ENCODE measurements around the gene SLC46A3.
"Not testable (repeated sequence)": the region's sequence is repeated elsewhere in the genome, so short reads cannot be mapped to it uniquely, and the experiment has no call there.

Gene SLC46A3, protein sequence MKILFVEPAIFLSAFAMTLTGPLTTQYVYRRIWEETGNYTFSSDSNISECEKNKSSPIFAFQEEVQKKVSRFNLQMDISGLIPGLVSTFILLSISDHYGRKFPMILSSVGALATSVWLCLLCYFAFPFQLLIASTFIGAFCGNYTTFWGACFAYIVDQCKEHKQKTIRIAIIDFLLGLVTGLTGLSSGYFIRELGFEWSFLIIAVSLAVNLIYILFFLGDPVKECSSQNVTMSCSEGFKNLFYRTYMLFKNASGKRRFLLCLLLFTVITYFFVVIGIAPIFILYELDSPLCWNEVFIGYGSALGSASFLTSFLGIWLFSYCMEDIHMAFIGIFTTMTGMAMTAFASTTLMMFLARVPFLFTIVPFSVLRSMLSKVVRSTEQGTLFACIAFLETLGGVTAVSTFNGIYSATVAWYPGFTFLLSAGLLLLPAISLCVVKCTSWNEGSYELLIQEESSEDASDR

DNA sequence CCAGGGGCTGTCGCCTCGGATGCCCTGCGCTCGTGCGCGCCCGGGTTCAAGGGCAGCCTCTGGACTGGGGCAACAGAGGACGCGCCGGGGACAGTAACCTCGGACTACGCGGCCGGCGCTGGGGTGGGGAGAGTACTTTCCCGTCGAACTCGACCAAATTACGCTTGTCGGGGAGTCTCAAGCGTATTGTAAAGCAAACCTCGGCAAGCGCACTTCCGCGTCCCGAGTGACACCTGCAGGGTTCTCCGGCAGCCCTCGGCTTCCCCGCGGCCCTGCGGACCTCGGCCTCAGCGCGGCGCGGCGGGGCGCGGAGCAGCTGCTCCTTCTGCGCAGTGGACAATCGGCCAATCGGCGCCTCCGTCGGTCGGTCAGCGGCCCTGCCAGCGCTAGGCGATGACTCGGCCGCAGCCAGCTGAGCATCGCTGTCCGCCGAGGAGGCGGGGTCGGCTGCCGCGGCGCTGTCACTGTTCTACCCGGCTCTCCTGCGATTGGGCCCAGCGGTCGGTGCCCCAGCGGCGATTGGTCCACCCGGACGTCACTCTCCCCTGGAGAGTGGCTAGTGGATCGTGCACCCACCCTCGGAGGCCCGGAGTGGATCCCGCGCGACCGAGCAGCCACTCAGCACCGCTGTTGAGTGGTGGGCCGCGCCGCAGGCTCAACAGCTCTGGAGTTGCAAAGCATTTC is at the start of gene SLC46A3:
TSS of gene SLC46A3 (minus strand) at position 428 of the 684 bp plus-strand sequence. CDS start 972 bp downstream, outside the sequence.
- DNase-seq, result peak; percentile 74

DNA sequence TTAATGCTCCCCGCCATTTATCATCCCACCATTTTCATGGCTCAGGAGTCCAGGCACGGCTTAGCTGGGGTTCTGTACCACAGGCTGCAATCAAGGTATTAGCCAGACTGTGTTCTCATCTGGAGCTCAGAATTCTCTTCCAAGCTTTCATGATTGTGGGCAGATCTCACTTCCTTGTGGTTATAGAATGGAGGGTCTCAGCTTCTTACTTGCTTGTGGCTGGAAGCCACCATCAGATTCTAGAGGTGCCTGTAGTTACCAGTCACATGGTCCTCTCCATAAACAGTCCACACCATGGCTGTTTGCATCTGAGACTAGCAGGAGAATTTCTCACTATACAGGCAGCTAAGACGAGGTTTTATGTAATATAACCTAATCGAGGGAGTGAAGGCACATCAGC is 45.1 kb upstream of the SLC46A3 start:
- no peak for DNase-seq

DNA sequence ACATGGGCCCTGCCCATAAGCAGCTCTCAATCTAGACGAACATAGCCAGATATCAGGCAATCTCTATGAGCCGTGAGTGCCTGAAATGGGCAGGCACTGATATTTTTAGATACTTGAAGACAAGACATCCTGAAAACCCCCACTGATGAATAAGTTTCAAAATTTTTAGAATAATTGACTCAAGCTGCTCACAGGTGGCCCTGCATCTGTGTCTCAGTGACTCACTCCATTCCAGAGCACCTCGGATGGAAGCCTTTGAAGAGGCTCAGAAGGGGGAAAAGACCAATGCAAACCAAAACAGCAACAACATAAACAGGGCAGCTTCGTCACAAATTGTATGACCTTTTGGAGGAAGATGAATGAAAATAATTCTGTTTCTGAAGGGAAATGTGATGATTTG is 42.8 kb upstream of the SLC46A3 start:
- DNase-seq, result no peak

DNA sequence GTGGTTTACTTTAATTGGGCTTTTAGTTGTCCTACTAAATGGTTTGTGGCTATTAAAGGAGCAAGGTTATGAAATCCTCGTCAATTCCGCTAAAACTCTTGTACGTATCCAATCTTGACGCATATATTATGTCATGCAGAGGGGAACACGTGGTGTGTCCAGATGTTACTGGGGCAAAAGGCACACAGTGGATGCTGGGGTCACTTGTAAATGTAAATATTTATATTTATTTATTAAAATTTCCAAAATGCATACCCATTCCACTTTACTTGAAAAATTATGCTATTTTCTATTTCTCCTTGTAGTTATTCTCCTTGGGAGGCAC is 36.7 kb upstream of the SLC46A3 start:
- no peak for DNase-seq

DNA sequence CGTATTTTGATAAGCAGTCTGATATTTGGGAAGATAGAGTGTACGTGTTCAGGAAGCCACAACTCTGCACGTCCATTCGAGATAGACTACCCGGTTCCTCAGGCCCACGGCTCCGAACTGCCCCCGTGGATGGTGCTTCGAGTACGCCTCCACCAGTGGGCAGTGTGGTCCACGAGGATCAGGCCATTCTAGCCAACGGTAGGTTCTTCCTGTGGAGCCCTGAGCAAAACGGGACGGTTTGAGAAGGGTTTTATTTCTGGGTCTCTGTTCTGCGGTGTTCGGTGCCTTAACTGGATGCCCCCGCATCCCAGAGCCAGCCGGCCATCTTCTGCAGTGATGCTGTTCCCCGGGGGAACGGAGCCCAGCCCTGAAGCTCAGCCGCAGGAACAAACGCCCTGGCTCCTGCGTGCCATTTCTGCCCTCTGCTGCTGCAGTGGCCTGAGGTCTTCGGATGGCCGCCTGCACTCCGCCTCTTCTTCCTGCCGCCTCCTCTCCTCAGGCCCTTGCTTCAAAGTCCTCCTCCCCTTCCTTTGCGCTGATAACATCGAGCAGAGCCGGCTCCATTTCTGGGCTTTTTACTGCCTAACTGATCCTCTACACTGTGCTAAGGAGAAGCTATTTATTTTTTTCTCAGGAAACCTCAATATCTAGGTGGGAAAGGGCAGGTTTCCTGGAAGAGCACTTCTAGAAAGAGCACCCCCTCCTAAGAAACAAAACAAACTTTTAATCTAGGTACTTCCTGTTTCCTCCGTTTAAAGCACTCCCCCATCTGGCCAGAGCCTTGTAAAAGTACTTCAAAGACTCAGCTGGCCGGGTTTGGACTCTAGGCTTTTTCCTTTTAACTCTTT is 36.2 kb upstream of the SLC46A3 start:
- DNase-seq, result no peak

DNA sequence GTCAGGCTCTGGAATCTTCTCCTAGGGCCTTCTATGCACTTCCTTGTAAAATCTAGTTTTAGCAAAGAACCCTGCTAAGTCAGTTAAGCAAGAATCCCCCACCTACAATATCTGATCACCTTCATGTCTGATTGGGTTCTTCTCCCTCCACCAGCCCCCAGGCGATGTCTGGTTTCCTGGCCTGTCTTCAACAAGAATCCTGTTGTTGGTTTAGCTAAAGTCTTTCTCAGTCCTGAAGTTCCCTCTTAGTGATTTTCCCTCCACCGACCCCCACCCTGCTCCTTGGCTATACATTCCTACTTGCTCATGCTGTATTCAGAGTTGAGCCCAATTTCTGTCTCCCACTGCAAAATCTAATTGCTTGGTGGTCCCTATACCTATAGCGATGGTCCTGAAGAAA is 35.2 kb upstream of the SLC46A3 start:
- no peak for DNase-seq

DNA sequence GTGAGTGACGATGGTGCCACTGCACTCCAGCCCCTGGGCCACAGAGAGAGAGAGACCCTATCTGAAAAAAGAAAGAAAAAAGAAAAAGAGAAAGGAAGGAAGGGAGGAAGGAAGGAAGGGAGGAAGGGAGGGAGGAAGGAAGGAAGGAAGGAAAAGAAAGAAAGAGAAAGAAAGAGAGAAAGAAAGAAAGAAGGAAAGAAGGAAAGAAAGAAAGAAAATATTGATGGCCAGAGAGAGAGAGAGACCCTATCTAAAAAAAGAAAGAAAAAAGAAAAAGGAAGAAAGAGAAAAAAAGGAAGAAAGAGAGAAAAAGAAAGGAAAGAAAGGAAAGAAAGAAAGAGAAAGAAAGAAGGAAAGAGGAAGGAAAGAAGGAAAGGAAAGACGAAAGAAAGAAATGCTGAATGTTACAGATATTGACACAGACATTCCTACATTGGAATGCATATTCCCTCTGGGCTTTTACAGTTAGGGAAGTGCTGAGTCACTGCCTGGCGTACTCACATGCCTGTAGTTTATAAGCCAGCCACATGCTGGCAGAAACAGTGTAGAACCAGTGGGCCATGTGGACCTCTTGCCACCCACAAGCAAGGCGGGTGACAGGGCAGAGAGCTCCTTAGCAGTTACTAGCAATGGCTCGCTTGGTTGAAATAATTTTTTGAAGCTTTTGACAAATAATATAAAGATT is 34.6 kb upstream of the SLC46A3 start:
- no peak for DNase-seq

DNA sequence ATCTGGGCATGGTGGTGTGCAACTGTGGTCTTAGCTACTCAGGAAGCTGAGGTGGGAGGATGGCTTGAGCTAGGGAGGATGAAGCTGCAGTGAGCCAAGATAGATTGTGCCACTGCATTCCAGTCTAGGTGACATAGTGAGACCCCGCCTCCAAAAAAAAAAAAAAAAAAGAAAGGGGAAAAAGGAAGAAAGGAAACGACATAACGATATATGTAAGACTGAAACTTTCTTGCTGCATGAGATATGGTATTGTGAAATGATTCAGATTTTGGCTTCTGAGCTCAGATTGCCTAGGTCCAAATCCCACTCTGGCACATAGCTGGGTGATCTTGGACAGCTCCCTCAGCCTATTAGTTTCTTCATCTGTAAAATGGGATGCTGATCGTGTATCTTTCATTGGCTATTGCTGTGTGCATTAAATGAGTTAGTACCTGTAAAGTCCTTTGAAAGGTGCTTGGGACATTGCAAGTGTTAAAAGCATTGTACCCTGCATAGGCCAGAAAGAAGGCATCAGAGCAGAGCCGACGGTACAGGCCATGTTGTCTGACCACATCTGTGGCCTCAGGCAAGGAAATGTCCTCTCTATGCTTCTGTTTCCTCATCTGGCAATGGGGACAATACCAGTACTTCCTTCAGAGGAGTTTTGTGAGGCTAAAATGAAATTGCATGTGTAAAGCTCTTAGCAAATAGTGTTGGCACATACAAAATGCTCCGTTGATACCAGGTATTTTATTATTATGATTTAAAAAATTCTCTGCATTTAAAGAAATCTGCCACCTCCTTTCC is 32.6 kb upstream of the SLC46A3 start:
- no peak for DNase-seq

DNA sequence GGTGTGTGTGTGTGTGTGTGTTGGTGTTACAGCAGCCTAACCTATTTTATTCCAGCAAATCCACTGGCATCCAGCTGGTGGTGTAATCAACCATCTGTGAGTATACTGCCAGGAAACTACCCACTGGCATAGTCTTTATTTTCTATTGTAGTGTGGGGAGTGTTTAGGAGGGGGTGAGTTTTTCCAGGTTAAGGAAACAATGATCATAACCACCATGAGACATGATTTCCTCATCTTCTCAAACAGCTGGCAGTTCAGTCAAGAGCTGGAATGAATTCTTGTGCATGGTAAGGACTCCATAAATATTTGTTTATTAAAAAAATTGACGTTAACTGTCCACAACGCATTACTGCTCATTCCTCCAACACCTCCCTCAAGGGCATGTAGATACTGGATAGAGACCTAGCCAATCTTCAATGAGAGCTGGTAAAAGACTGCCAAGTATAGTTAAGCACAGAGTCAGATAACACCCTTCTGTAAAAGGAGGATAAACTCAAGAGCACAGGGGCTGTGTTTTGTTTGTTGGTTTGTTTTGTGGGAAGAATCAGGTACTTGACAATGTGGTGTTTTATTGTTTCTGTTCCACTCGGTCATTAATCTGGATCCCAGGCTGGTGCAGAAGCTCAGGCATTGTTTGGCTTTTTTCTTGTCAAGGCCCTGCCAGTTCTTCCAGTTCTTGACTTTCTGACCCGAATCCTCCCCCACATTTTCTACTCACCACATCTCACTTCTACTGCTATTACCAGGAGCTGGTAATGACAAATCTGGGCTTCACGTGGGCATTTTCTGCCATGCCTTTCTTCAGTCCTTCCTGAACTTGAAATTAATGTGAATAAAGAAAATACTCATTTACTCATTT is 31.6 kb upstream of the SLC46A3 start:
- no peak for DNase-seq

DNA sequence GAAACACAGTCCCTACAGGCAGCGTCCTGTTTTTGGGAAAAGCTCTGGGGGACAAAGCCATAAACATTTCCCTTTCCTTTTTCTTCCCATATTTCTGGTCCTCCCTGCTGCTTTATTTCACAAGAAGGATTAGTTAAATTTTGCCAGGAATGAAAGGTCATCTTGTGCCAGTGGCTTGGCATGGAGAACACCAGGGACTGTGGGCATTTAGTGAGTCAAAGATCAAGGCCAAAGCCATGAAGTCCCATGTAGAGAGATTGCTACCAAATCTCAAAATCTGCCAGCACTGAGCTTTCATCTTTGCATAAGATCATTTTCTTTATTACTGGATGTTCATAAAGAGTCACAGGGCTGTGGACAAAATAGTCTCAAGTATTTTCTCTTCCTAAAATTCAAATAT is 29.1 kb upstream of the SLC46A3 start:
- no peak for DNase-seq

DNA sequence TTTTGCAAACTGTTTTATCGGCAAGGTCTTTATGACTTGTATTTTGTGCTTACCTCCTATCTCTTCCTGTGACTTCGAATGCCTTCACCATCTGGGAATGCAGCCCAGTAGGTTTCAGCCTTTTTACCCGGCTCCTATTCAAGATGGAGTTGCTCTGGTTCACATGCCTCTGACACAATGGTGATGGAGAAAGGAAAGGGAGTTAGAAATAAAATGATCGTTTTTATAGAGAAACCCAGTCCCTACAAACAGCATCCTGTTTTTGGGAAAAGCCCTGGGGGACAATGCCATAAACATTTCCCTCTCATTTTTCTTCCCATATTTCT is 27.5 kb upstream of the SLC46A3 start:
- no peak for DNase-seq

DNA sequence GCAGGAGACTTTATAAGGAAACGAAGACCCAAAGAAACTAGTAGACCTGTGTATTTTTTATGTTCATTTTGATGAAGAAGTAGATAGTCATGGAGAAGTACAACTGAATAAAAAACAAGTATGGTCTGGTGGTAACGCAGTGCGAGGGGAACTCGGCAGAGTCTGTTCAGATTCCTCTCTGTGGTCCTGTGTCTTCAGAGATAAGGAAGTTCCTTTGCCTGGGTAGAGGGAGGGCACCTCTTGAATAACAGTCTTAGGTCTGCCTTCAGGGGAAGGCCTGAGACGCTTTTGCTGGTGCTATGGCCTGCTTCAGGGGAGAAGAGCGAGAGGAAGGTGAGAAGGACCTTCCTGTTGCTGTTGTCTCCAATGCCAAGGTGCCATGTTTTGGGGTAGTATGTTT is 25.9 kb upstream of the SLC46A3 start:
- no peak for DNase-seq

DNA sequence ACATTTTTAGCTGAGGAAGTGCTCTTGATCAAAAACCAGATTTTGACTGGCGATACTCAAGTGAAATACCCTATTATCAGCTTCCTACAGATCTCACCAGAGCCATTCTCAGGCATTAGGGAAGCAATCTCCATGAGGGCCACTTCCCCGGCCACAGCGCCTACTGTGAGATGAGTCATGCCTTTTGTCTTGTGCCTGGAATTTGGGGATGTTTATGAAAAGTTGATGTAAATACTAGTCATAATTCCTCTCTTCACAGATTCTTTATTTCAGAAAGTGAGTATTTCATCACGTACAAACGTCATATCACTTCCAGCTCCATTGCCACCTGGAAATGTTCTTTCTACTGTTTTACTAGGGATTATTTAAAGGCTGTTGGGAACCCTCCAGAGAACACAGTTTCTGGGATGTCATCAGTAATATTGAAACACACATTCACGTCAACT is 25.3 kb upstream of the SLC46A3 start:
- DNase-seq, result no peak

DNA sequence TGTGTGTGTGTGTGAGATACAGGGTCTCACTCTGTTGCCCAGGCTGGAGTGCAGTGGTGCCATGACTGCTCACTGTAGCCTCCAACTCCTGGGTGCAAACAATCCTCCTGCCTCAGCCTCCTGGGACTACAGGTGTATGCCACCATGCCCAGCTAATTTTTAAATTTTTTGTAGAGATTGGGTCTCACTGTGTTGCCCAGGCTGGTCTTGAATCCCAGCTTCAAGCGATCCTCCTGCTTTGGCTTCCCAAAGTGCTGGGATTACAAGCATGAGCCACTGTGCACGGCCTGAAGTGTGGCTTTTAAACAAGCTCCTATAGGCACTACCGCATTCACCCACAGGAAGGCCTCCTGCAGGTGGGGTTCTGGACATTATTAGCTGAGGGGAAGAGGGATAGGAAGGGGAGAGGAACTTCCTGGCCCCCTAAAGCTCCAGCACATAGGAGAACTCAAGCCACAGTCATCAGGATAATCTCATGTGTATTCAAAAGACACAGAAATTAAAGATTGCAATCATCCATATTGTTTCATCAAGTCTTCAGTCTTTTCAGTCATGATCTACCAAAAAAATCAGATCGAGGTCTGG is 24.8 kb upstream of the SLC46A3 start:
- DNase-seq, result no peak

DNA sequence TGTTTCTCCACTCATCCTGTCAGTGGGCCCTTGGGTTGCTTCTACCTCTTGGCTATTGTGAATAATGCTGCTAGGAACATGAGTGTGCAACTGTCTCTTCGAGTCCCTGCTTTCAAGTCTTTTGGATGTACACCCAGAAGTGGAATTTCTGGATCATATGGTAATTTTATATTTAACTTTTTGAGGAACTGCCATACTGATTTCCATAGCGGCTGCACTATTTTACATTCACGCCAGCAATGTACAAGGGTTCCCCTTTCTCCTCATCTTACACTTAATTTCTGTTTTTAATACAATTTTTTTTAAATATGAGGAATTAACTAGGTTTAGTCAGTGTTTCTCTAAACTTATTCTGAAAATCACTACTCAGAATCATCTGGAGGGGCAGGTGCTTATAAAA is 24.2 kb upstream of the SLC46A3 start:
- no peak for DNase-seq

DNA sequence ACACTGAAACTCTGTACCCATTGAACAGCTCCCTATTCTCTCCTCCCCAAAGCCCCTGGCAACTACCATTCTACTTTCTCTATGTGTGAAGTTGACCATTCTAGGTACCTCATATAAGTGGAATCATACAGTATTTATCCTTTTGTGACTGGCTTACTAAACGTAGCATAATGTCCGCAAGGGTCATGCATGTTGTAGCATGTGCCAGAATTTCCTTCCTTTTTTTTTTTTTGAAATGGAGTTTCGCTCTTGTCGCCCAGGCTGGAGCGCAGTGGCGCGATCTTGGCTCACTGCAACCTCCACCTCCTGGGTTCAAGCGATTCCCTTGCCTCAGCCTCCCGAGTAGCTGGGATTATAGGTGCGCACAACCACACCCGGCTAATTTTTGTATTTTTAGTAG is 23.7 kb upstream of the SLC46A3 start:
- not testable (repeated sequence) for DNase-seq

DNA sequence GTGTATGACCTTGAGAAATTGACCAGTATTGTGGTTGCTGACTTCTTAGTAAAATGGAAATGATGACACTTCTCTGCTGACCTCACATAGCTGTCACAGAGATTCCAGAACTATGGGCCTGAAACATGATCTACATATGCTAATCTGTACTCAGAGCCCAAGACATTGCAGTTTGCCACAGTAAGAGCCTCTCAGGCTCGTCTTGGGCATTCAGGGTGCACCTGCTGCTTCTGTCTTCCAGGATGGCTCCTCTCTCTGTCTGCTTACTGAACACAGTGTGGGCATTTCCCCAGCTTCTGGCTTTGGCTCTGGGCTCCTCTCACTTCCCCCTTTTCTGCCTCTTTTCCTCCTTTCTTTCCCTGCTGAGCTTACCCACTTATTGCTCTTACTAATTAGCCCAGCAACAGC is 22.3 kb upstream of the SLC46A3 start:
- no peak for DNase-seq

DNA sequence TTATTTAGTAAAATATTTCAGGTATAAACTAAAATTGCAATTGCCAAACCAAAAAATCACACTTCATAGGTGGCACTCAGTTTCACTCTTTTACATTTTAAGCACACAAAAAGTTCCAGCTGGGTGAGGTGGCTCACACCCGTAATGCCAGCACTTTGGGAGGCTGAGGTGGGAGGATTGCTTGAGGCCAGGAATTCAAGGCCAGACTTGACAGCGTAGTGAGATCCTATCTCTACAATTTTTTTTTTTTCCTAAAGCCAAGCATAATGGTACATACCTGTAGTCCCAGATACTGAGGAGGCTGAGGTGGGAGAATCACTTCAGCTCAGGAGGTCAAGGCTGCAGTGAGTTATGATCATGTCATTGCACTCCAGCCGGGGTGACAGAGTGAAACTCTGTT is 20.6 kb upstream of the SLC46A3 start:
- DNase-seq, result no peak

DNA sequence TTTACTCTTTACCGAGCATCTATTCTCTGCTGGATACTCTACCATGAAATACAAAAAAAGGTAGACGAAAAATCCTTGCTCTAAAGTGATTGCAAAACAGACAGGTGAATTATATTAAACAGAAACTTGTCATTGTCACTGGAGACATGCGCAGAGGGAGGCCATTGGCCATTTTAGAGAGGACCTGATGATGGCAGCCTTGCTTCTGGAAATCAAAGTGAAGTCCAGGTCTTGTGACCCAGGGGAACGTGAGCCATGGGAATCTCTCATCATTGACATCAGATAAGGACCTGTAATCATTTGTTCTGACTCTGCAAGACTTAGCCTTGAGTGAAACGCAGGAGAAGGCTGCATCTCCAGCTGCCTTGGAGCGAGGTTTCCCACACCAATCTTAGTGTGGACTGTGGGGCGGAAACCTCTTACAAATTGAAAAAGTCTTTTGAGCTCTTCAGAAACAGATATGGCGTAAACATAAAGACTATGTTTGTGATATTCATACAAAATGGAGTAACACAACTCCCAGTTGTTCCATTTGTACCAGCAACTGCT is 16.8 kb upstream of the SLC46A3 start:
- no peak for DNase-seq

DNA sequence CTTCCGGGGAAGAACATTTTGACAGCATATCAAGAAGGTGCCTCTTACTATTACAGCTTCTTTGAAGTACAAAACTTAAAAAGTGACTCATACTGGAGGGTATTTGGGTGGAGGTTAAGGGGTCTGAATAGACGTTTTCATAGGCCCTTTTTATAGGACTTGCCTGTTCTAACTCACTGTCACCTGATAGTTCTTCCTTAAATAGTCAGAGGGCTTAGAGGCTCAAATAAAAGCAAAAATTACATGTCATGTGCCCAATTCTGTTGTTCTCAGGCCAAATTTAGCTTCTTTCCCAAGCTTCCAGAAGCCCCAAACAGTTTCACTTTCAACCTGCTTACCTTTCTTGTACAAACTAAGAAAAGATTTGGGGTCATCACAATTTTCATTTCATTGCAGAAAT is 16.1 kb upstream of the SLC46A3 start:
- DNase-seq, result no peak

DNA sequence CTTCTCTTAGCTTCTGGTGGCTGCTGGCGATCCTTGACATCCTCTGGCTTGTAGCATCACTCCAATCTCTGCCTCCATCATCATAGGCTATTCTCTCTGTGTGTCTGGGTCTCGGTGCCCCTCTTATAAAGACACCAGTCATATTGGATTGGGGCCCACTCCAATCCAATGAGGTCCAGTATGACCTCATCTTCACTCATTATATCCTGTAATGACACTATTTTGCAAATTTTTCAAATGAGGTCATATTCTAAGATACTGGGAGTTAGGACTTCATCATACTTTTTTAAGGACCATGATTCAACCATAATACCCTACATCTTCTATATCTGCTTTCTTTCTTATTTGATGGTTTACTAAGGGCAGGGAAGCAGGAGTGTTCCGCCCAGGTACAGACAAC is 12.0 kb upstream of the SLC46A3 start:
- DNase-seq, result no peak
